HL-60 (cell line): ENCODE data around the gene SUN2.

Experiments
- CTCF ChIP-seq: IDR thresholded peaks from one replicate; pipeline ENCODE4 v1.5.1; 2011; ENCODE audit warnings: low read length, control low read depth, inconsistent platforms; ENCODE audit not compliant: insufficient read depth
- GABPA ChIP-seq: IDR thresholded peaks from 2 replicates; pipeline ENCODE4 v1.6.1; 2012; ENCODE audit warnings: low read depth
- POLR2AphosphoS5 ChIP-seq: IDR thresholded peaks from 2 replicates; pipeline ENCODE4 v1.6.1; 2012; ENCODE audit warnings: low read depth
- REST ChIP-seq: IDR thresholded peaks from 2 replicates; pipeline ENCODE4 v1.6.1; 2012; ENCODE audit warnings: low read depth; ENCODE audit not compliant: insufficient replicate concordance

- TF ChIP-seq CTCF (peak; percentile 20), GABPA (no peak), POLR2AphosphoS5 (no peak), REST (no peak)
Observed at GRCh38 chr22:38724926-38725571, 30.7 kb downstream of the SUN2 start.
